Caco-2 (cell line): Measurements from ENCODE around the gene PUS7. TPM values are rescaled to one million over a fixed set of nuclear protein-coding genes. Genes with fewer than 3 reads are reported as not detected.

Experiments used
- BruUV-seq: library from RNA; stranded (reverse); fragments of 400-500 nt; replicated peaks from 2 replicates; lab custom pipeline; 2021; lab: Mats Ljungman, UMichigan
- CTCF ChIA-PET: fragments of 300-600 bp; sonication (Branson Sonifier 250); formaldehyde crosslinking; loops from one replicate; lab custom pipeline; 2022; ENCODE audit warnings: antibody characterized with exemption; lab: Charles Lee
- POLR2A ChIA-PET: fragments of 300-600 bp; sonication (Branson Sonifier 250); formaldehyde crosslinking; loops from one replicate; lab custom pipeline; 2022; ENCODE audit warnings: antibody characterized with exemption; lab: Charles Lee
- DNase-seq, 2 experiments: peaks; one replicate each; pipeline versions ENCODE4 v3.0.0 to v3.0.0-alpha.2; 2020 to 2022
- H3K27me3 ChIP-seq: replicated peaks from 2 replicates; pipeline ENCODE4 v1.6.0; 2011; ENCODE audit warnings: low read length; ENCODE audit not compliant: control insufficient read depth, insufficient read depth
- H3K36me3 ChIP-seq: 2 replicates; pipeline ENCODE4 v1.5.1; 2011; ENCODE audit warnings: low read length; ENCODE audit not compliant: control insufficient read depth, insufficient read depth
- H3K4me1 ChIP-seq: fragments of 250-450 bp; sonication (Bioruptor Pico); 2 replicates; pipeline ENCODE4 v1.5.1; 2020; ENCODE audit warnings: mild to moderate bottlenecking
- H3K4me3 ChIP-seq: 2 replicates; pipeline ENCODE4 v1.5.1; 2011; ENCODE audit warnings: low read depth, mild to moderate bottlenecking, control low read depth, low read length
- H3K9me3 ChIP-seq: fragments of 250-450 bp; sonication (Bioruptor Pico); 2 replicates; pipeline ENCODE4 v1.5.1; 2020; ENCODE audit warnings: mild to moderate bottlenecking, moderate library complexity
- H3K27ac Mint-ChIP-seq: one replicate; pipeline ENCODE4 v1.8.0; 2022; ENCODE audit warnings: mixed read lengths; ENCODE audit not compliant: unreplicated experiment
- H3K27me3 Mint-ChIP-seq: one replicate; pipeline ENCODE4 v1.8.0; 2022; ENCODE audit warnings: mixed read lengths; ENCODE audit not compliant: insufficient read depth, unreplicated experiment
- H3K36me3 Mint-ChIP-seq: one replicate; pipeline ENCODE4 v1.8.0; 2022; ENCODE audit warnings: mild to moderate bottlenecking, mixed read lengths; ENCODE audit not compliant: insufficient read depth, unreplicated experiment
- H3K4me1 Mint-ChIP-seq: one replicate; pipeline ENCODE4 v1.8.0; 2022; ENCODE audit warnings: low read depth, mixed read lengths; ENCODE audit not compliant: unreplicated experiment
- H3K4me3 Mint-ChIP-seq: one replicate; pipeline ENCODE4 v1.8.0; 2022; ENCODE audit warnings: mild to moderate bottlenecking, moderate library complexity, mixed read lengths; ENCODE audit not compliant: unreplicated experiment
- H3K9me3 Mint-ChIP-seq: one replicate; pipeline ENCODE4 v1.8.0; 2022; ENCODE audit warnings: mixed read lengths; ENCODE audit not compliant: unreplicated experiment
- CTCF ChIP-seq, 2 experiments: fragments of 200-600 bp in 1 of 2; IDR thresholded peaks; 1 replicate in 1 of 2; 2 replicates in 1 of 2; pipeline versions ENCODE4 v1.5.1 to v1.8.0; 2011 to 2022; ENCODE audit warnings: antibody characterized with exemption in 1 of 2, control low read depth in 1 of 2, inconsistent platforms in 1 of 2, low read depth in 1 of 2, low read length in 1 of 2, mild to moderate bottlenecking in 1 of 2, moderate library complexity in 1 of 2; ENCODE audit not compliant: insufficient read depth in 1 of 2, severe bottlenecking in 1 of 2, unreplicated experiment in 1 of 2
- intact Hi-C: fragments of 100-400 bp; cut with micrococcal nuclease; formaldehyde crosslinking; loops from one replicate; pipeline ENCODE4 v1.10.0; 2022; ENCODE audit not compliant: unreplicated experiment
- total RNA-seq: library from RNA; stranded (reverse); gene quantifications from 2 replicates; pipeline ENCODE4 v1.2.3, GENCODE V29; 2022

PUS7 gene
- total RNA-seq, 1 experiment from 2014 or later: 36.3 TPM

- Histone ChIP-seq H3K4me1 (peaks cover 32% of the 10 kb centered on the region), H3K36me3 (peaks cover 2% of the 10 kb centered on the region; the same call in 1 of the 2 replicates), H3K27me3 (no peaks in the 10 kb centered on the region), H3K9me3 (no peaks in the 10 kb centered on the region), H3K4me3 (no peak overlapping the region)
- no peaks in the 10 kb centered on the region for H3K9me3 Mint-ChIP-seq
- ChIA-PET CTCF (no interaction called here), POLR2A (no interaction called here)
- peaks cover 29% of the 10 kb centered on the region for H3K36me3 Mint-ChIP-seq
- no peaks in the 10 kb centered on the region for H3K27me3 Mint-ChIP-seq
- DNase-seq: no peak
- TF ChIP-seq CTCF (IDR thresholded peaks at IDR 0.05; ENCODE audit: insufficient read depth in 1 of 2, low read depth in 1 of 2, low read length in 1 of 2, severe bottlenecking in 1 of 2, unreplicated experiment in 1 of 2): no peak
- H3K4me1 Mint-ChIP-seq: peaks cover 15% of the 10 kb centered on the region
- intact Hi-C loops: no loop called here
- no TSS peak for BruUV-seq
- peak overlapping the region; percentile 37 for H3K27ac Mint-ChIP-seq
- H3K4me3 Mint-ChIP-seq: no peak overlapping the region
These were observed 25.1 kb downstream of the PUS7 start for GRCh38 chr7:105497016-105497415.

- H3K4me3 Mint-ChIP-seq: no peak overlapping the region
- H3K4me1 Mint-ChIP-seq: peaks cover 15% of the 10 kb centered on the region
- no peaks in the 10 kb centered on the region for H3K9me3 ChIP-seq
- ChIA-PET POLR2A (no interaction called here), CTCF (no interaction called here)
- H3K4me3 ChIP-seq: no peak overlapping the region
- intact Hi-C loops: no loop called here
- H3K9me3 Mint-ChIP-seq: no peaks in the 10 kb centered on the region
- no TSS peak for BruUV-seq
- H3K27me3 ChIP-seq: no peaks in the 10 kb centered on the region
- peaks cover 2% of the 10 kb centered on the region; the same call in 1 of the 2 replicates for H3K36me3 ChIP-seq
- DNase-seq: peak; percentile 47 to 50
- H3K27me3 Mint-ChIP-seq: no peaks in the 10 kb centered on the region
- H3K36me3 Mint-ChIP-seq: peaks cover 24% of the 10 kb centered on the region
- no peak for TF ChIP-seq CTCF (IDR thresholded peaks at IDR 0.05; ENCODE audit: insufficient read depth in 1 of 2, low read depth in 1 of 2, low read length in 1 of 2, severe bottlenecking in 1 of 2, unreplicated experiment in 1 of 2)
- H3K27ac Mint-ChIP-seq: peak overlapping the region; percentile 37
- H3K4me1 ChIP-seq: peaks cover 32% of the 10 kb centered on the region
These were observed 25.6 kb downstream of the PUS7 start for GRCh38 chr7:105496521-105496920.

GRCh38 chr7:105493923-105494315 lies 28.2 kb downstream of the PUS7 start:
- no peak overlapping the region for H3K27ac Mint-ChIP-seq
- H3K27me3 Mint-ChIP-seq: no peaks in the 10 kb centered on the region
- Histone ChIP-seq H3K9me3 (no peaks in the 10 kb centered on the region), H3K36me3 (no peaks in the 10 kb centered on the region), H3K4me1 (peaks cover 30% of the 10 kb centered on the region), H3K4me3 (no peak overlapping the region), H3K27me3 (no peaks in the 10 kb centered on the region)
- peaks cover 18% of the 10 kb centered on the region for H3K4me1 Mint-ChIP-seq
- intact Hi-C loops: no loop called here
- peaks cover 6% of the 10 kb centered on the region for H3K36me3 Mint-ChIP-seq
- TF ChIP-seq CTCF (IDR thresholded peaks at IDR 0.05; ENCODE audit: insufficient read depth in 1 of 2, low read depth in 1 of 2, low read length in 1 of 2, severe bottlenecking in 1 of 2, unreplicated experiment in 1 of 2): no peak
- DNase-seq: no peak
- CTCF ChIA-PET: no interaction called here
- POLR2A ChIA-PET: no interaction called here
- H3K4me3 Mint-ChIP-seq: no peak overlapping the region
- no peaks in the 10 kb centered on the region for H3K9me3 Mint-ChIP-seq
- no TSS peak for BruUV-seq
